Measurements from ENCODE around the gene IQCE. TPM values are rescaled to one million over a fixed set of nuclear protein-coding genes. Genes with fewer than 3 reads are reported as not detected.

IQCE gene
- total and polyA plus RNA-seq, 2 experiments from 2014 or later = 18.0 to 41.4 TPM

DNA sequence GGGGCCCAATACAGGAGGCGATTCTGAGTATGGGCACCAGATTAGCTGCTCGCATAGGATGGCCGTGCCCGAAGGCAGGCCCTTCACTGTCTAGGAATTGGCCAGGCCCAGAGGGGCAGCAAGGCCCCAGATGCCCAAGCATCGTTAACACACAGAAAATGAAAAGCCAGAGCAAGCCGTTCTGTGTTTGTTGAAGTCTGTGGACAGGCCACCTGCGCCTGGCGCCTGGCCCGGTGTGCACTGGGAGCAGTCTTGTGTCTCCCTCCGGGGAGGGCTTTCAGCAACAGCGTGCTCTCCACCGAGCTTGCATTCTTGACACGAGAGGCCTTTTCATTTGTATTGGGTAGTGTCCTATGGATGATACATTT is 38.5 kb downstream of the IQCE start:
- Histone ChIP-seq H3K9me3 (ENCODE audit: low read depth) (no peaks in the 10 kb centered on the region), H3K4me1 (ENCODE audit: low read depth) (no peaks in the 10 kb centered on the region), H3K4me3 (no peak overlapping the region), H3K27ac (no peak overlapping the region), H3K36me3 (peaks cover 14% of the 10 kb centered on the region), H3K27me3 (no peaks in the 10 kb centered on the region)
- TF ChIP-seq, protein P1, sequence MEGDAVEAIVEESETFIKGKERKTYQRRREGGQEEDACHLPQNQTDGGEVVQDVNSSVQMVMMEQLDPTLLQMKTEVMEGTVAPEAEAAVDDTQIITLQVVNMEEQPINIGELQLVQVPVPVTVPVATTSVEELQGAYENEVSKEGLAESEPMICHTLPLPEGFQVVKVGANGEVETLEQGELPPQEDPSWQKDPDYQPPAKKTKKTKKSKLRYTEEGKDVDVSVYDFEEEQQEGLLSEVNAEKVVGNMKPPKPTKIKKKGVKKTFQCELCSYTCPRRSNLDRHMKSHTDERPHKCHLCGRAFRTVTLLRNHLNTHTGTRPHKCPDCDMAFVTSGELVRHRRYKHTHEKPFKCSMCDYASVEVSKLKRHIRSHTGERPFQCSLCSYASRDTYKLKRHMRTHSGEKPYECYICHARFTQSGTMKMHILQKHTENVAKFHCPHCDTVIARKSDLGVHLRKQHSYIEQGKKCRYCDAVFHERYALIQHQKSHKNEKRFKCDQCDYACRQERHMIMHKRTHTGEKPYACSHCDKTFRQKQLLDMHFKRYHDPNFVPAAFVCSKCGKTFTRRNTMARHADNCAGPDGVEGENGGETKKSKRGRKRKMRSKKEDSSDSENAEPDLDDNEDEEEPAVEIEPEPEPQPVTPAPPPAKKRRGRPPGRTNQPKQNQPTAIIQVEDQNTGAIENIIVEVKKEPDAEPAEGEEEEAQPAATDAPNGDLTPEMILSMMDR (IDR thresholded peaks at IDR 0.05; ENCODE audit: low read depth, low read length) = no peak
- DNase-seq (ENCODE audit: low read depth in 1 of 2, low spot score in 1 of 2) = no peak

DNA sequence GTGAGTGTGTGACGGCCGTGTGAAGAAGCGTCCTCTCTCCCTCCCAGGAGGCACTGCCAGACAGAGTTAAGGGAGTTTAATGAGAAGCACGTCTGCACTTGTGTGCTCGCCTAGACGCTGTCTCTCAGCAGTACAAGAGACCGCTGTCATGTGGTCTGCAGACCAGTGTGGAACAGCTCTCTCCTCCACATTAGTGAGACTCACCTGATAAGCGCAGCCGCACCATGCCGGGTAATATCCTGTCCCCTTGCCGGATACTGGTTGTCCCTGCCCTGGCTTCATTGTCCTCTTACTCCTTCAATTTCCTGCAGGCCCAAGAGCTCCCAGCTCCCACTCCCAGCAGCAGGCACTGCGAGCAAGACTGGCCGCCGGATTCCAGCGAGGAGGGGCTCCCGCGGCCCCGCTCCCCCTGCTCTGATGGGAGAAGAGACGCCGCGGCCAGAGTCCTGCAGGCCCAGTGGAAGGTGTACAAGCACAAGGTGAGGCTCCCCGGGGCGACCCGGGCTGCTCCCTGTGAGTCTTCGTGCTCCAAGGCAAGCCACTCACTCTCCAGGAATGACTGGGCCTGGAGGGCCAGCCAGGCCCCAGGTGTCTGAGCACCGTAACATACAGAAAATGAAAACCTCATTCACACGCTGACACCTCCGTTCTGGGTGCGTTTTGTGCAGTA is 39.5 kb downstream of the IQCE start:
- no peaks in the 10 kb centered on the region for H3K9me3 ChIP-seq (ENCODE audit: low read depth)
- TF ChIP-seq, protein P1 (IDR thresholded peaks at IDR 0.05; ENCODE audit: low read depth, low read length) = no peak
- no peak for DNase-seq (ENCODE audit: low read depth in 1 of 2, low spot score in 1 of 2)
- H3K4me1 ChIP-seq (ENCODE audit: low read depth) = no peaks in the 10 kb centered on the region
- no peaks in the 10 kb centered on the region for H3K27me3 ChIP-seq
- peaks cover 8% of the 10 kb centered on the region for H3K36me3 ChIP-seq
- H3K4me3 ChIP-seq = no peak overlapping the region
- no peak overlapping the region for H3K27ac ChIP-seq

DNA sequence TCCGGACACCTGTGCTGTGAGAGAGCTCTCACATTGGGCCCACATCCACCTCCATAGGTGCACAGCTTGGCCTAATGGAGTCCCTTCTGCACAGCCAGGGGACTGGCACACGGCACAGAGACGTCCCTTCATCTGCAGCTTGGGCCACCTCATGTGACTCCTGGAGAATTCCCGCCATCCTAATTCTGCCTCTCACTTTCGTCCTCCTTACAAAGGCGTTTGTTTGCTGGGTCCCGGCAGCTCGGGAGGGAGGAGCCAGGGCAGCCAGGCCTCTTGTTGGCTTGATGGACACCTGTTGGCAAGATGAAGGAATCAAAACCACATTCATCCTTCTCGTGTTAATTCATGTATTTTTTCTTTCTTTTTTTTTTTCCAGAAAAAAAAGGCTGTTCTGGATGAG is 42.3 kb downstream of the IQCE start:
- peaks cover 8% of the 10 kb centered on the region for H3K36me3 ChIP-seq
- no peak overlapping the region for H3K4me3 ChIP-seq
- no peaks in the 10 kb centered on the region for H3K9me3 ChIP-seq (ENCODE audit: low read depth)
- TF ChIP-seq, protein P1 (IDR thresholded peaks at IDR 0.05; ENCODE audit: low read depth, low read length) = no peak
- DNase-seq (ENCODE audit: low read depth in 1 of 2, low spot score in 1 of 2) = no peak
- H3K27me3 ChIP-seq = no peaks in the 10 kb centered on the region
- H3K4me1 ChIP-seq (ENCODE audit: low read depth) = no peaks in the 10 kb centered on the region
- no peak overlapping the region for H3K27ac ChIP-seq

DNA sequence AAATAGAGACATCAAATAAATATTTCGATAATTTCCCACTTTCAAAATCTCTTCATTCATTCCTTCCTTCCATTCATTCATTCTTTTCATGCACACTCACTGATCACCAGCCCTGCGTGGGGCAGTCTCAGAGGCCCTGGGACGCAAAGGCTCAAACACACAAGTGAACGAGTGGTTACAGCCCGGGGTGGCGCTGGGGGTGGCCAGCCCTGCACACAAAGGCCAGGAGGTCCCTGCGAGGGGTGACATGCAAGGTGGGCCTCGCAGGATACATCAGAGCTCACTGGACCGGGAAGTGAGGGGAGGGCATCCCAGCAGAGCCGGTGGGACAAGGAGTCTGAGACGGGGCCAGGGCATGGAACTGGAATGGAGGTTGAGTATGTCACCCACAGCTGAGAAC is 43.1 kb downstream of the IQCE start:
- DNase-seq (ENCODE audit: low read depth in 1 of 2, low spot score in 1 of 2) = no peak
- TF ChIP-seq, protein P1 (IDR thresholded peaks at IDR 0.05; ENCODE audit: low read depth, low read length) = no peak
- Histone ChIP-seq H3K36me3 (peaks cover 8% of the 10 kb centered on the region), H3K27me3 (no peaks in the 10 kb centered on the region), H3K9me3 (ENCODE audit: low read depth) (no peaks in the 10 kb centered on the region), H3K4me3 (no peak overlapping the region), H3K27ac (no peak overlapping the region), H3K4me1 (ENCODE audit: low read depth) (no peaks in the 10 kb centered on the region)

DNA sequence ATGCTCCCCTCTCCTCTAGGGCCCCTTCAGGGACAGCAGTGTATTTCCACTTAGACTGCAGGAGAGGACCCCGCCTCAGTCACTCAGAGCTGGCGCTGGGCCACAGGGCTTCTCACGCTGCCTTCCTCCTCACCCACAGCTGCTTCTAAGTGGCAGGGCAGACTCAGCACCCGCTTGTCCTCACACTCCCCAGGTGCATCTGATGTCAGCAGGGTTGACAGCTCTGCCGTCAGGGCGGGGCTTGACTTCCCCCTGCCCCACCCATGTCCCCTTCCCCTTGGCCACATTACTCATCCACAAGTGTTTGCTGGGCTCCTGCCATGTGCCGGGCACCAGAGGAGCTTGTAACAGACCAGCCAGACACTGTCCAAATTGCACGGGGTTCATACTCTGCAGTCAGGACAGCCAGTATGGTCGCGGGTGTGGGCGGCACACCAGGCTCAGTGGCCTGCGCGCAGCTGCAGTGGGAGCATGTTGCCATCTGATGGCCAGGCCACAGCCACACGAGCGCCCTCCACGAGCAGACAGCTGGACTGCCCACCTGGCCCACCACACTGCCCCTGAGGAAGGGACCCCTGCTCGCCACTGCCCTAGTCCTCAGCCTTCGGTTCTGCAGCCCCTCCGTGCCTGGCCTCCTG is 43.7 kb downstream of the IQCE start:
- Histone ChIP-seq H3K27ac (no peak overlapping the region), H3K36me3 (peaks cover 8% of the 10 kb centered on the region), H3K9me3 (ENCODE audit: low read depth) (no peaks in the 10 kb centered on the region), H3K27me3 (no peaks in the 10 kb centered on the region), H3K4me1 (ENCODE audit: low read depth) (no peaks in the 10 kb centered on the region), H3K4me3 (no peak overlapping the region)
- TF ChIP-seq, protein P1 (IDR thresholded peaks at IDR 0.05; ENCODE audit: low read depth, low read length) = no peak
- DNase-seq (ENCODE audit: low read depth in 1 of 2, low spot score in 1 of 2) = no peak

Measured in cardiac muscle cell (in vitro differentiated cells and primary cell).